ENCODE data around the gene ARHGAP32.
"Not testable (repeated sequence)": the region's sequence is repeated elsewhere in the genome, so short reads cannot be mapped to it uniquely, and the experiment has no call there.

Gene ARHGAP32

DNA sequence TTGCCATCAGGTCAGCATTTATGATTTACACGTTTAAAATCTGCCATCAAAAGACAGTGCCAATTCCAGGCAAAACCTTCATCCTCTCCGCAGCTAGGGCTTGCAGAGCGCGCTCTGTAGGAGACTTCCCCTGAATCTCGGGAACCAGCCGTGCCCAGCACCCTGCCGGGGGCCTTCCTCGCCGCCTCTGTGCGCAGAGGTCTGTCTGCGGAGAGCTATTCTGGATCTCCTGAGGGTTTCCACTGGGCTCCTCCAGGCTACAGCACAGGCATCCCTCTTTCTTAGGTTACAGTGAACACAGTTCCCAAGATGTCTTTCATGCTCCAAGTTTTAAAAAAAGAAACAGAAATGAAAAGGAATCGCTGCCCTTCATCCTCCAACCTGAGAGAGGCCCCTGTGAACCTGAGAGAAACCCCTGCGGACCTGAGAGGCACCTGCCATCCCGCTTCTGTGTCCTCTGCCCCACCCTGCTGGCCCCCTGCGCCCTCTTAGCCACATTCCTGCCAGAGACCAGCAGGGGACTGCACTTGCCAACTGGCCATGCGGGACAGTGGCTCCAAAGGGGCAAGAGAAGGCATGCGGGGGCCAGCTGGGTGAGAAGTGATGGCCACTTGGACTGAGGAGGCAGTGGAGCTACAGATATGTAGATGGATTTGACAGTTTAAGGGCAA lies 265.6 kb downstream of the ARHGAP32 start:
- in situ Hi-C loops (cut with MboI; ENCODE audit: low pct_unique_long_range_greater_than_20kb, low sequenced_read_pairs) = no loop called here
- no peak for DNase-seq

DNA sequence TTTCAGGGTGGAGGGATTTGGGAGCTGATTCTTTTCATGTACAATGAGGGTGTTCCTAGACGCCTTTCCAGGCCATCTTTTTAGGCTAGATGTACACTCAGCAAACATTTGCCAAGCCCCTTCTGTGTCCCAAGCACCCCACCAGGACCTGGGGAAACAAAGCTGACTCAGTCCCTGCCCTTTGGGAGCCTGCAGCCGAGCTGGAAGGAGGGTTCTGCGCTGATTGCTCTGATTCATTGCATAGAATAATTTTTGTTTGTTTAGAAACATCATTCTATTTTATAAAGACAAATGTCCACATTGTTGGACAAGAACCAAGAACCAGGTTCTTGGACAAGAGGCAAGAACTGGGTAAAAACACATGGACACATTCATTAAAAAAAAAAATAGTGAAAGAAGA lies 266.1 kb downstream of the ARHGAP32 start:
- in situ Hi-C loops (cut with MboI; ENCODE audit: low pct_unique_long_range_greater_than_20kb, low sequenced_read_pairs) = no loop called here

DNA sequence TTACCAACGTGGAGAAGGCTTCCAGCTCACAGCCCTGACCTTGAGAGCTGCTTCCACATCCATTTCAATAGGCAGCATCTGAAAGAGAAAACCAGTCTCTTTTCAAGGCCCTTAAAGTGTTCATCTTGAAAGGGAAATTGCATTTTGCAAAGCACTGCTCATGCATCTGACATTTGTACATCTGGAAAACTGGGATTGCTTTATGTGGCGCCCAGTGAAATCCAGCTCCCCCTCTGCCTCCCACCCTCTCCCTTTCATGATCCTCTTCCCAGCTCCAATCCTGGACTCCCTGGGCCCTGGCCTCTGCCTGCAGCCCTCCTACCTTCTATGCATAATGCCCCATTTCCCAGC lies 266.9 kb downstream of the ARHGAP32 start:
- DNase-seq = no peak

More for the DNA sequence above, 266.1 kb downstream of the ARHGAP32 start:
- DNase-seq = no peak

DNA sequence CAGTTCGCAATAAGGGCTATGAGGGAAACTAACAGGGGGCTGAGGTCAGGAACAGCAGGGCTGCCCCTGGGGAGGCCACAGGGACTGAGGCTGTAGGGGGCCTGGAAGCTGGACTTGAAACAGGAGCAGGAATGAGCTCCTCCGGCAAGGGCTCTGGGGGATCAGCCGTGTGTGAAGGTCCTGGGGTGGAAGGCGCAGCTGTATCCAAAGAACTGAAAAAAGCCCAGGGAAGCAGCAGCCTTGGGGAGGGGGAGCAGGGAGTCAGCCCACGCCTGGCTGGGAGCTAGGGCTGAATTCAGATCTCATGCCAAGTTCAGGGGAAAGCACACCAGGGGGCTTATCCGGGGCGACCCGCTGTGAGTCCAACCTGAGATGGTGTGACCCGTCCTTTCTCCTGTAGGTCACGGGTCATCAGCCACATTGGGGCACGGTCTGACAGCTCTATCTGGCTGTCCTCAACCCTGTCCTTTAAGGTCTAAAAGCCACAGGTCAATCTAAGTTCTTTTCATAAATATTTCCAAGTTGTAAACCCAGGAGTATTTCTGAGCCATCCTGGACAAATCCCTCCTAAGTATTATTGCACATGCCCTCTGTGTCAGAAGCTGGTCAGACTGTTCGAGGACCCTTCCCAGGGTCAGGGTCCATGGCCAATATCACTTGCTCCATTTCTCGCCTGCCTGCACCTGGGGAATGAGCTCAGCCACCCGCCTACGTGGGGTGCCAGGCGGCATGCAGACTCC lies 267.4 kb downstream of the ARHGAP32 start:
- in situ Hi-C loops (cut with MboI; ENCODE audit: low pct_unique_long_range_greater_than_20kb, low sequenced_read_pairs) = no loop called here
- no peak for DNase-seq

More for the DNA sequence above, 266.9 kb downstream of the ARHGAP32 start:
- in situ Hi-C loops (cut with MboI; ENCODE audit: low pct_unique_long_range_greater_than_20kb, low sequenced_read_pairs) = no loop called here

DNA sequence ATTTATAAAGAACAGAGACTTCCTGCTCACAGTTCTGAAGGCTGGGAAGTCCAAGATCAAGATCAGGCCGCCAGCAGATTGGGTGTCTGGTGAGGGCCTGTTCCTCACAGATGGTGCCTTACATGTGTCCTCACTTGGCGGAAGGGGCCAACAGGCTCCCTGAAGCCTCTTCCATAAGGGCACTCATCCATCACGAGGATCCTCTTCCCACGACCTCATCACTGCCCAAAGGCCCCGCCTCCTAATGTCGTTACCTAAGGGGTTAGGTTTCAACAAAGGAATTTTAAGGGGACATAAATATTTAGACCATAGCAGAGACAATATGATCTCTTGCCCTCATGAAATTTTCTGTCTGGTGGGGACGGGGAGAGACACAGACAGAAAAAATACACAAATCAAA lies 268.0 kb downstream of the ARHGAP32 start:
- DNase-seq = no peak
- in situ Hi-C loops (cut with MboI; ENCODE audit: low pct_unique_long_range_greater_than_20kb, low sequenced_read_pairs) = no loop called here

DNA sequence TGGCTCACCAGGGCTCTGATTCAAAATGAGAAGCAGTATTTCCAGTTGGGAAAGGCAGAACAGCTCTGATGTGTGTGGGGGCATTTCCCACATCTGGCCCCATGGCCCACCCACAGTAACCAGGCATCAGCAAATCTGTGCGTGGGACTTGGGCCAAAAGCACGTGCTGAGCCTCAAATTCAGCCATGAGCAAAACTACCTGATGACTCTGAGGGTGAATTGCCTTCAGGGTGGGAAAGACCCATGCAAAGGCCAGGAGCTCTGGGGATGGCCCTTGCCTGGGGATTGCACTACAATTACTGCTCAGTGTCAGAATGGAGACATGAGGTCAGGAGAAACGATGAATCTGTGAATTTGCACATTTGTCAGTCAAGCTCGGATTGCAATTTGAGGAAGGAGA lies 270.3 kb downstream of the ARHGAP32 start:
- DNase-seq = no peak
- in situ Hi-C loops (cut with MboI; ENCODE audit: low pct_unique_long_range_greater_than_20kb, low sequenced_read_pairs) = no loop called here

DNA sequence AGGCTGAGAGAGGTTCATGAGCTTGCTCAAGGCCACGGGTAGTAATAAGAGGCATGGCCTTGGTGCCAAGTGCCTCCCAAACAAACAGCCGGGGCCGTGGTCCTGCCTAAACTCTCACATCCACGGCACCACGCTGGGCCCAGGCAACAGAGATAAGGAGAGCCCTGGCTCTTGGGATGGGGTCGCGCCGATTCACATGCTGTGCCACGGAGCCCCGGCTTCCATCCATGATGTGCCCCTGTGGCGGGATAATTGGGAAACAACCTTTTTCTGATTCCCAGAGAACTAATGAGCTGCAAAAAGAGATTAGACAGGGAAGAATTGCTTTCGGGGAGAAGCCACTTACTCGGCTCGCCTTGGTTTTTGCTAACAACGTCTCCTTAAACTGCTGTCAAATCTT lies 271.5 kb downstream of the ARHGAP32 start:
- in situ Hi-C loops (cut with MboI; ENCODE audit: low pct_unique_long_range_greater_than_20kb, low sequenced_read_pairs) = no loop called here
- DNase-seq = no peak

DNA sequence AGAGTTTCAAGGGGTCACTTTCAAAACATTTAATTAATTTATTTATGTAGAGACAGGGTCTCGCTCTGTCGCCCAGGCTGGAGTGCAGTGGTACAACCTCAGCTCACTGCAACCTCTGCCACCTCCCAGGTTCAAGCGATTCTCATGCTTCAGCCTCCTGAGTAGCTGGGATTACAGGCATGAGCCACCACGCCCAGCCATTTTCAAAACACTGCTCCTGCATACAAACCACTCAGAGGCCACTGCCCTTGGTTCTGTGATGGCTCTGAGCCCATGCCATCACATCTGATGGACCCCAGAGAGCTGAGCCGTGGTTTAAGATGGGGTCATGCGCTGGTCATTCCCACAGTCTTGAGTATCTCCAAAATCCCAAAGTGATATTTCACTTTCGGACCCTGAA lies 272.5 kb downstream of the ARHGAP32 start:
- DNase-seq; in situ Hi-C loops (cut with MboI; ENCODE audit: low pct_unique_long_range_greater_than_20kb, low sequenced_read_pairs): not testable (repeated sequence)

DNA sequence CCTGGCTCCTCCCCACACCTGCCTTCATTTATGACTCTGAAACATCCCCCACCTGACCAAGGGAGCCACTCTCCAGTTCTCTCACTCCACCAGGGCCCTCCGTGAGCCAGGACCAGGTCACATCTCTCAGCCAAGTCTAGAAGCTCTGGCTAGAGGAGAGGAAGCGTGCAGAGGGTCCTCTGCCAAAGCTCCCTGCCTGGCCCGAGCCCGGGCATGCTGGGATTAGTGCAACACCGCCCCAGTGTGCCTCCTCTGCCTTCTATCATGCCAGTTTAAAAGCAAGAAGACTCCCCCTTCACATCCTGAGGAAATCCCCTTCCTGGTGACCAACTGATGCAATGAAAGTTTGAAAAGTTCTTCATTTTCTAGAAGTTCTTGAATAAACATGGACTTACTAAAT lies 272.9 kb downstream of the ARHGAP32 start:
- DNase-seq = no peak
- in situ Hi-C loops (cut with MboI; ENCODE audit: low pct_unique_long_range_greater_than_20kb, low sequenced_read_pairs) = no loop called here

DNA sequence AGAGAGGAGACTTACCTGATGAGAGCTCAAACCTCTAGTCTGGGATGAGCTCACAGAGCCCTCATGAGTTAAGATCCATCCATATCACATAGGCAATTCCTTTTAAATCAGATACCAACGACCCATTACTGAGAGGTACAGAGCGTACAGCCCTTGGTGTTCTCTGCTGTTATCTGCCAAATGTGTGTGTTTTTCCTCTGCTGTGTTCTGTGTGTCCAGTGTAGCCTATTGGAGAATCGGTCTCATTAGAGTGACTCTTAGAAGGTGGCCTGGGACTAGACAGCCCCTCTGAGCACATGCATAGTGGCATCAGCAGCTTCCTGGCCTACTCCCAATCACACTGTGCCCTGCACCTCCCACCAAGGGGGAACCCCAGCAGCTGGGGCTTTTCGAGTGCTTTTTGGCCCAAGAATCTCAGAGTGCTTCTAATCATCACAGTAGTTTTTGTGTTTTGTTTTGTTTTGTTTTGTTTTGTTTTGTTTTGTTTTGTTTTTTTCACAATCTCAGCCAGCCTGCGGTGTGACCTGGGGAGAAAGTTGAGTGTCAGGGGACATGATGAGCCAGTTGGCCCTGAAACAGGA lies 274.9 kb downstream of the ARHGAP32 start:
- in situ Hi-C loops (cut with MboI; ENCODE audit: low pct_unique_long_range_greater_than_20kb, low sequenced_read_pairs) = no loop called here
- no peak for DNase-seq

DNA sequence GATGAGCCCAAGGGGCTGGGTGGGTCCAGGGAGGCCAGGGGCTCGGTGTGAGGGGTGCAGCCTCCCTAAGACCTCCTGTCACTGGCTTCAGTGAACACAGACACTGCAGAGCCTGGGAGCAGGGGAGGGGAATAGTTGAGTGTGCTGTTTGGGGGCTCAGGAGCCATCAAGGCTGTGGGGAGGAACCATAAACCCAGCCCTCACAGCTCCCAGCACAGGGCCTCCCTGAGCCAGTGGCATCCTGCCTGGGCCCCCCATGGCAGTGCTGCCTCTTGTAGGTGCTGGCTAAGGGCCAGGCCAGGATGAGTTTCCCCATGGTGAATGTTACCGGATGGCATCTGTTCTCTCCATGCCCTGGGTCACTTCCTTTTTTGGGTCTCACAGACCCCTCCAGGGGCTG lies 275.4 kb downstream of the ARHGAP32 start:
- DNase-seq = no peak
- in situ Hi-C loops (cut with MboI; ENCODE audit: low pct_unique_long_range_greater_than_20kb, low sequenced_read_pairs) = no loop called here

DNA sequence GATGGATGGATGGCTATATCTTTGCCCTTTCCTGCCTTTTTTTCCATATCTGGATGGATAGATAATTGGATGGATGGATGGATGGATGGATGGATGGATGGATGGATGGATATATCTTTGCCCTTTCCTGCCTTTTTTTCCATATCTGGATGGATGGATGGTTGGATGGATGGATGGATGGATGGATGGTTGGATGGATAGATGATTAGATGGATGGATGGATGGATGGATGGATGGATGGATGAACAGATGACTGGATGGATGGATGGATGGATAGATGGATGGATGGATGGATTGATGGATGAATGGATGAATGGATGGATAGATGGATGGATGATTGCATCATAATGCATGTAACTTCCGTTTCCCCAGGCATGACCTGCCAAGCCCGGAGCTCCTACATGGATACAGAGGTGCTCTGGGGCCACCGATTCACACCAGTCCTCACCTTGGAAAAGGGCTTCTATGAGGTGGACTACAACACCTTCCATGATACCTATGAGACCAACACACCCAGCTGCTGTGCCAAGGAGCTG lies 276.0 kb downstream of the ARHGAP32 start:
- no peak for DNase-seq
- in situ Hi-C loops (cut with MboI; ENCODE audit: low pct_unique_long_range_greater_than_20kb, low sequenced_read_pairs) = no loop called here

DNA sequence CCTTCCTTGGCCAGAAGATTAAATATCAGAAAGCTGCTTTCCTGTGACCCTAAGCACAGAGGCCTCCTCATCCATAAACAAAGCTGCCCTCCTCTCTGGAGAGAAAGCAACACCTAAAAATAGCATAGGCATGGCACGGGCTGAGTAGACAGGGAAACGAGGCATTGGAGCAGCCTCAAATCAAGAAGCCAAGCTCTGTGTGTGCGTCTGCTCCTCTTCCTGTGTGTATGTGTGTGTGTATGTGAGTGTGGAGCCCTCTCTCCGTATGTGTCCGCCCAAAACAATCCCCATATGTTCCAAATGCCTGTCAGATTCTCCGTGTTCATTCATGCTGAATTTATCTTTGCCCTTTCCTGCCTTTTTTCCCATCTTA lies 277.0 kb downstream of the ARHGAP32 start:
- in situ Hi-C loops (cut with MboI; ENCODE audit: low pct_unique_long_range_greater_than_20kb, low sequenced_read_pairs) = no loop called here
- no peak for DNase-seq
